ENCODE data around the gene SERPINA1.

GRCh38 chr14:94366146-94366915 lies 22.1 kb downstream of the SERPINA1 start, which contains the start of gene SERPINA2:
- TF ChIP-seq POLR2A (IDR thresholded peaks at IDR 0.05): no peak
- TF ChIP-seq, protein P1, sequence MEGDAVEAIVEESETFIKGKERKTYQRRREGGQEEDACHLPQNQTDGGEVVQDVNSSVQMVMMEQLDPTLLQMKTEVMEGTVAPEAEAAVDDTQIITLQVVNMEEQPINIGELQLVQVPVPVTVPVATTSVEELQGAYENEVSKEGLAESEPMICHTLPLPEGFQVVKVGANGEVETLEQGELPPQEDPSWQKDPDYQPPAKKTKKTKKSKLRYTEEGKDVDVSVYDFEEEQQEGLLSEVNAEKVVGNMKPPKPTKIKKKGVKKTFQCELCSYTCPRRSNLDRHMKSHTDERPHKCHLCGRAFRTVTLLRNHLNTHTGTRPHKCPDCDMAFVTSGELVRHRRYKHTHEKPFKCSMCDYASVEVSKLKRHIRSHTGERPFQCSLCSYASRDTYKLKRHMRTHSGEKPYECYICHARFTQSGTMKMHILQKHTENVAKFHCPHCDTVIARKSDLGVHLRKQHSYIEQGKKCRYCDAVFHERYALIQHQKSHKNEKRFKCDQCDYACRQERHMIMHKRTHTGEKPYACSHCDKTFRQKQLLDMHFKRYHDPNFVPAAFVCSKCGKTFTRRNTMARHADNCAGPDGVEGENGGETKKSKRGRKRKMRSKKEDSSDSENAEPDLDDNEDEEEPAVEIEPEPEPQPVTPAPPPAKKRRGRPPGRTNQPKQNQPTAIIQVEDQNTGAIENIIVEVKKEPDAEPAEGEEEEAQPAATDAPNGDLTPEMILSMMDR (IDR thresholded peaks at IDR 0.05): no peak
- no peak for TF ChIP-seq POLR2AphosphoS5 (IDR thresholded peaks at IDR 0.05)
- TF ChIP-seq EP300 (IDR thresholded peaks at IDR 0.05): no peak

All from sigmoid colon (tissue), 4 donors.